GM12878 (cell line): ENCODE measurements around the gene NLGN2. TPM values are rescaled to one million over a fixed set of nuclear protein-coding genes. Genes with fewer than 3 reads are reported as not detected.

ENCODE experiments used
- ATAC-seq: fragments of 200-7000 bp; cut with Tn5 transposase; 3 replicates; pipeline ENCODE4 v1.9.1; 2020; ENCODE audit warnings: mild to moderate bottlenecking, moderate library complexity
- BruUV-seq: library from RNA; stranded (reverse); fragments of 400-500 nt; replicated peaks from 2 replicates; lab custom pipeline; 2021; lab: Mats Ljungman, UMichigan
- CTCF ChIA-PET: fragments of 300-600 bp; sonication (Branson Sonifier 250); formaldehyde crosslinking; extraction: SDS; loops from one replicate; lab custom pipeline; 2021; ENCODE audit warnings: inconsistent platforms; lab: Yijun Ruan, JAX
- POLR2A ChIA-PET: fragments of 350-600 bp; formaldehyde crosslinking; extraction: SDS; loops from one replicate; lab custom pipeline; 2021; ENCODE audit warnings: inconsistent platforms; lab: Charles Lee
- RAD21 ChIA-PET: fragments of 300-600 bp; sonication (Branson Sonifier 250); formaldehyde crosslinking; loops from one replicate; lab custom pipeline; 2023; ENCODE audit warnings: antibody characterized with exemption; ENCODE audit not compliant: unreplicated experiment; lab: Charles Lee
- SMC1A ChIA-PET: fragments of 300-600 bp; sonication (Branson Sonifier 250); formaldehyde crosslinking; loops from one replicate; lab custom pipeline; 2023; ENCODE audit not compliant: unreplicated experiment, uncharacterized antibody; lab: Charles Lee
- DNase-seq: peaks from one replicate; pipeline ENCODE4 v3.0.0-alpha.2; 2011; ENCODE audit warnings: low read depth, low spot score
- FAIRE-seq: peaks from 3 replicates; lab custom pipeline; 2011; peaks lifted over from hg19 to GRCh38; lab: Jason Lieb, UNC
- H2AFZ ChIP-seq: 2 replicates; pipeline ENCODE4 v1.6.0; 2011; ENCODE audit warnings: low read depth, low read length, control low read depth; ENCODE audit not compliant: control insufficient read depth
- H3K27ac ChIP-seq: 2 replicates; pipeline ENCODE4 v1.5.1; 2011; ENCODE audit warnings: control low read depth; ENCODE audit not compliant: control insufficient read depth, insufficient read depth
- H3K27me3 ChIP-seq, 2 experiments: replicated peaks in 1 of 2; 2 replicates each; pipeline versions ENCODE4 v1.6.0 to v1.6.1; 2011; ENCODE audit warnings: low read length in 1 of 2; ENCODE audit not compliant: control insufficient read depth in 2 of 2, insufficient read depth in 2 of 2
- H3K36me3 ChIP-seq, 2 experiments: 2 replicates each; pipeline ENCODE4 v1.5.1; 2011; ENCODE audit warnings: low read length in 1 of 2; ENCODE audit not compliant: control insufficient read depth in 2 of 2, insufficient read depth in 2 of 2
- H3K4me1 ChIP-seq: 2 replicates; pipeline ENCODE4 v1.6.1; 2011; ENCODE audit warnings: mild to moderate bottlenecking, low read length, moderate library complexity, mixed read lengths; ENCODE audit not compliant: control insufficient read depth, insufficient read depth
- H3K4me2 ChIP-seq: 2 replicates; pipeline ENCODE4 v1.6.0; 2011; ENCODE audit warnings: control low read depth; ENCODE audit not compliant: control insufficient read depth, insufficient read depth
- H3K4me3 ChIP-seq: fragments of 200-600 bp; sonication (generic); 2 replicates; pipeline ENCODE4 v1.5.1; 2016
- H3K79me2 ChIP-seq: 2 replicates; pipeline ENCODE4 v1.6.0; 2011; ENCODE audit warnings: low read length; ENCODE audit not compliant: control insufficient read depth, insufficient read depth
- H3K9ac ChIP-seq: 2 replicates; pipeline ENCODE4 v1.8.0; 2011; ENCODE audit warnings: low read length, control low read depth, mixed read lengths; ENCODE audit not compliant: control insufficient read depth, insufficient read depth
- H3K9me3 ChIP-seq: replicated peaks from 3 replicates; pipeline ENCODE4 v1.5.1; 2011; ENCODE audit warnings: mild to moderate bottlenecking, low read length; ENCODE audit not compliant: control insufficient read depth, insufficient read depth
- H4K20me1 ChIP-seq: 2 replicates; pipeline ENCODE4 v1.6.0; 2011; ENCODE audit not compliant: control insufficient read depth, insufficient read depth
- DPF2 ChIP-seq: fragments of 450-650 bp; IDR thresholded peaks from 2 replicates; pipeline ENCODE4 v1.6.1; 2017; ENCODE audit warnings: mild to moderate bottlenecking
- EED ChIP-seq: sonication (generic); IDR thresholded peaks from 2 replicates; pipeline ENCODE4 v1.6.1; 2016; ENCODE audit warnings: antibody characterized with exemption, low read depth
- WGBS: methylation state at CpG from one replicate; pipeline ENCODE4 v1.1.6; 2016; ENCODE audit warnings: low lambda C conversion rate; ENCODE audit not compliant: insufficient replicate concordance, insufficient coverage; ENCODE audit errors: missing lambda C conversion rate; 5-methylcytosine and 5-hydroxymethylcytosine counted together
- in situ Hi-C: fragments of 300-500 bp; cut with MboI; formaldehyde crosslinking; loops from 9 replicates; pipeline ENCODE4 v1.14.3; 2018; ENCODE audit warnings: mixed read lengths
- intact Hi-C: fragments of 100-400 bp; cut with micrococcal nuclease; formaldehyde crosslinking; loops from one replicate; pipeline ENCODE4 v1.14.2; 2022; ENCODE audit not compliant: unreplicated experiment
- polyA plus RNA-seq, 11 experiments: library from polyadenylated mRNA; depleted of rRNA in 4 of 11; unstranded in 6 of 11; stranded (reverse) in 5 of 11; fragments of >200 nt; fragmentation: Nextera tagmentation in 4 of 11; fragmentation: Illumina TruSeq in 1 of 11; extraction: Ambion mirVana in 4 of 11; extraction: Trizol in 1 of 11; gene quantifications; 1 replicate in 1 of 11; 2 replicates in 10 of 11; pipeline versions ENCODE4 v1.2.1 to v1.2.3, GENCODE V29; 2011 to 2016; ENCODE audit warnings: inconsistent platforms in 2 of 11, missing spikeins in 2 of 11, low read depth in 1 of 11
- total RNA-seq, 4 experiments: library from RNA; depleted of rRNA in 3 of 4; stranded (reverse); fragments of >200 nt in 3 of 4; fragmentation: Illumina TruSeq in 1 of 4; extraction: Trizol in 1 of 4; gene quantifications; 2 replicates each; pipeline versions ENCODE4 v1.2.1 to v1.2.3, GENCODE V29; 2013 to 2021
- TF ChIP-seq, protein P1 (sequence below), 3 experiments: IDR thresholded peaks in 2 of 3; conservative IDR thresholded peaks in 1 of 3; 2 replicates each; pipeline ENCODE4 v1.5.1; 2011; ENCODE audit warnings: low read depth in 3 of 3, low read length in 3 of 3, mild to moderate bottlenecking in 3 of 3, control low read depth in 2 of 3, moderate library complexity in 2 of 3, inconsistent platforms in 1 of 3, mixed read lengths in 1 of 3; ENCODE audit not compliant: control insufficient read depth in 2 of 3, insufficient read depth in 1 of 3; ENCODE audit errors: extremely low read depth in 1 of 3

The NLGN2 gene
- total and polyA plus RNA-seq, 10 of the 15 experiments (the other 5 are each of a cell fraction or from before 2014, with no cell fraction given), result 0.02 to 0.87 (median 0.11) TPM; not detected in 2

DNA sequence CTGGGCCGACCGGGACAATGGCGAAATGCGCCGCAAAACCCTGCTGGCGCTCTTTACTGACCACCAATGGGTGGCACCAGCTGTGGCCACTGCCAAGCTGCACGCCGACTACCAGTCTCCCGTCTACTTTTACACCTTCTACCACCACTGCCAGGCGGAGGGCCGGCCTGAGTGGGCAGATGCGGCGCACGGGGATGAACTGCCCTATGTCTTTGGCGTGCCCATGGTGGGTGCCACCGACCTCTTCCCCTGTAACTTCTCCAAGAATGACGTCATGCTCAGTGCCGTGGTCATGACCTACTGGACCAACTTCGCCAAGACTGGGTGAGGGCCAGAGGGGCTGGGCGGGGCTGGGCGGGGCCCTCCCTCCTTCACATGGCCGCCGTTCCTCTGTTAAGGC is 8.1 kb downstream of the NLGN2 start:
- CTCF ChIA-PET, result no interaction called here

DNA sequence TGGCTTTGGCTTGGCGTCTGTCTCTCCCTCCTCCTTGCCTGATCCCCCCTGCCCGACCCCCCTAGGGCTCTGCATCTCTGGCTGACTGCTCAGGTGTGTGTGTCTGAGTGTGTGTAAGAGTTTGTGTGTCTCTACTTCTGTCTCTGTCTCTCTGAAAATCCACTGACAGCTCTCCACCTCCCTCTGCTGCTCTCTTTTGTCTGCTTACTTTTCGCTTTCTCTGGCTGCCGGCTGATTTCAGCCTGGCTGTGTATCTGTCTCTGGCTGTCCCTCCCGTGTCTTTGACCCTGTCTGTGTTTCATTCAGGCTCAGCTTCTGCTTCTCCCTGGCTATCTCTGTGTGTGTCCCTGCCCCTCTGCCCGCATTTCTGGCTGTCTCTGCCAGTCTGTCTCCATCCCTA is 8.7 kb downstream of the NLGN2 start:
- no peak for FAIRE-seq
- in situ Hi-C loops, result no loop called here

More for the DNA sequence above, 8.1 kb downstream of the NLGN2 start:
- Histone ChIP-seq H3K27ac (no peak overlapping the region), H3K27me3 (no peaks in the 10 kb centered on the region; a peak in 2 of 4 replicates), H3K9ac (no peak overlapping the region), H3K4me1 (no peaks in the 10 kb centered on the region), H3K4me2 (no peak overlapping the region), H4K20me1 (no peaks in the 10 kb centered on the region), H3K9me3 (no peaks in the 10 kb centered on the region), H3K79me2 (no peaks in the 10 kb centered on the region), H3K4me3 (no peak overlapping the region), H3K36me3 (no peaks in the 10 kb centered on the region), H2AFZ (no peak overlapping the region)
- in situ Hi-C loops, result no loop called here
- no peak for ATAC-seq
- ChIA-PET POLR2A (no interaction called here), SMC1A (no interaction called here), RAD21 (no interaction called here)
- BruUV-seq, result no TSS peak
- TF ChIP-seq DPF2 (no peak), EED (no peak)
- intact Hi-C loops, result no loop called here
- no peak for DNase-seq
- FAIRE-seq, result no peak
- WGBS, result 41% methylated on average over 22 of the region's 23 CpGs

More for the DNA sequence above, 8.7 kb downstream of the NLGN2 start:
- H3K36me3 ChIP-seq, result no peaks in the 10 kb centered on the region
- no peak for DNase-seq
- no peaks in the 10 kb centered on the region for H3K9me3 ChIP-seq
- no peak overlapping the region for H3K4me2 ChIP-seq
- no peak overlapping the region for H3K9ac ChIP-seq
- H3K79me2 ChIP-seq, result no peaks in the 10 kb centered on the region
- no TSS peak for BruUV-seq
- no peak overlapping the region for H2AFZ ChIP-seq
- no peaks in the 10 kb centered on the region for H3K4me1 ChIP-seq
- RAD21 ChIA-PET, result interaction anchor here (0.6 kb wide), 1 partner anchor 57 kb away, joined by 3 read pairs; no protein-coding TSS in a partner anchor
- H4K20me1 ChIP-seq, result no peaks in the 10 kb centered on the region
- SMC1A ChIA-PET, result no interaction called here
- TF ChIP-seq DPF2, result no peak
- TF ChIP-seq, protein P1, sequence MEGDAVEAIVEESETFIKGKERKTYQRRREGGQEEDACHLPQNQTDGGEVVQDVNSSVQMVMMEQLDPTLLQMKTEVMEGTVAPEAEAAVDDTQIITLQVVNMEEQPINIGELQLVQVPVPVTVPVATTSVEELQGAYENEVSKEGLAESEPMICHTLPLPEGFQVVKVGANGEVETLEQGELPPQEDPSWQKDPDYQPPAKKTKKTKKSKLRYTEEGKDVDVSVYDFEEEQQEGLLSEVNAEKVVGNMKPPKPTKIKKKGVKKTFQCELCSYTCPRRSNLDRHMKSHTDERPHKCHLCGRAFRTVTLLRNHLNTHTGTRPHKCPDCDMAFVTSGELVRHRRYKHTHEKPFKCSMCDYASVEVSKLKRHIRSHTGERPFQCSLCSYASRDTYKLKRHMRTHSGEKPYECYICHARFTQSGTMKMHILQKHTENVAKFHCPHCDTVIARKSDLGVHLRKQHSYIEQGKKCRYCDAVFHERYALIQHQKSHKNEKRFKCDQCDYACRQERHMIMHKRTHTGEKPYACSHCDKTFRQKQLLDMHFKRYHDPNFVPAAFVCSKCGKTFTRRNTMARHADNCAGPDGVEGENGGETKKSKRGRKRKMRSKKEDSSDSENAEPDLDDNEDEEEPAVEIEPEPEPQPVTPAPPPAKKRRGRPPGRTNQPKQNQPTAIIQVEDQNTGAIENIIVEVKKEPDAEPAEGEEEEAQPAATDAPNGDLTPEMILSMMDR (IDR thresholded peaks at IDR 0.05 in 2 of 3, conservative IDR thresholded peaks at IDR 0.05 in 1 of 3; ENCODE audit: control insufficient read depth in 2 of 3, extremely low read depth in 1 of 3, insufficient read depth in 1 of 3, low read depth in 3 of 3, low read length in 3 of 3), result peak in 1 of 3 experiments; percentile 18; a peak in 2 of 6 replicates
- no peak overlapping the region for H3K27ac ChIP-seq
- no peak overlapping the region for H3K4me3 ChIP-seq
- 26% methylated on average over 6 of the region's 6 CpGs for WGBS
- intact Hi-C loops, result no loop called here
- no peak for ATAC-seq
- POLR2A ChIA-PET, result no interaction called here
- no peaks in the 10 kb centered on the region; a peak in 2 of 4 replicates for H3K27me3 ChIP-seq
- CTCF ChIA-PET, result no interaction called here
